Measurements from ENCODE around the gene CCDC17.

GRCh38 chr1:45660336-45660735 is 36.5 kb upstream of the CCDC17 start:
- TF ChIP-seq POLR2A (IDR thresholded peaks at IDR 0.05) (no peak), EP300 (IDR thresholded peaks at IDR 0.05; ENCODE audit: low read depth) (no peak), CTCF (IDR thresholded peaks at IDR 0.05) (no peak)
